ENCODE measurements around the gene DNTTIP2.
"Not testable (repeated sequence)": the region's sequence is repeated elsewhere in the genome, so short reads cannot be mapped to it uniquely, and the experiment has no call there.

Gene DNTTIP2

DNA sequence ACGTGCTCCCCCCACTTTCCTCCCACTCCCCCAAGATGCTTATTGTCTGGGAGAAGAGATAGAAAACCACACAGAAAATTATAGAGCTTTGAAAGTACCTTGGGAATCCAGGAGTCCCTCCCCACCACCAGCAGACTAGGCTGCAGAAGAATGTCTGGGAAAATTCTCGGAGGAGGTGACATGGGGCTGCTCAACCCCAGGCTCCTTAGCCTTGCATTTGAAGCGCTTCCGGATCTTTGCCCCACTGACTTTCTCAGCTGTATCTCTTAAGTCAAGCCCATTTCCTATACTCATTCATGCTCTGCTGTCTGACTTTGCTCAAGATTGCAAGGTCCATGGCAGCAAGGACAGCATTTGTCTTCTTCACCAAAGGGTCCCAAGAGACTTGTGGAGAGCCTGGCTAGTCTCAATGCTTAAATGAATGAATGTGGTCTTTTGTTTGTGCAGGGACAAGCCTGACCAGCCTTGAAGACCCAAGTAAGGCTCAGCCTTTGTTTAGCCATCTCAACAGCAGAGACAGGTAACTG lies 38.0 kb downstream of the DNTTIP2 start:
- no peak for DNase-seq

DNA sequence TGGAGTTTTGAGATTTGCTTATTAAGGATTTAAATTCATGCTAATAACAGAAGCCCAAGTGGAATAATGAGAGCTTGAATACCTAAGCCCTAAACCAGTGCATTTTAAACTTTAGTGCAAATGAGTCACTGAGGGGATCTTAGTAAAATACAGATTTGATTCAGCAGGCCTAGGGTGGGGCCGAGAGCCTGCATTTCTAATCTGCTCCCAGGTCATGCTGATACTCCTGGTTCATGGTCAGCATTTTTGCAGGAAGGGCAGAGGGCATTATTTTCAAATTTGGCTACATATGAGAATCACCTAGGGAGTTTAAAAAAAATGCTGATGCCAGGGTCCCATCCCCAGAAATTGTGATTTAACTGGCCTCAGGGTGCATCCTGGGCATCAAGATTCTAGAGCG lies 39.3 kb downstream of the DNTTIP2 start:
- DNase-seq = no peak

DNA sequence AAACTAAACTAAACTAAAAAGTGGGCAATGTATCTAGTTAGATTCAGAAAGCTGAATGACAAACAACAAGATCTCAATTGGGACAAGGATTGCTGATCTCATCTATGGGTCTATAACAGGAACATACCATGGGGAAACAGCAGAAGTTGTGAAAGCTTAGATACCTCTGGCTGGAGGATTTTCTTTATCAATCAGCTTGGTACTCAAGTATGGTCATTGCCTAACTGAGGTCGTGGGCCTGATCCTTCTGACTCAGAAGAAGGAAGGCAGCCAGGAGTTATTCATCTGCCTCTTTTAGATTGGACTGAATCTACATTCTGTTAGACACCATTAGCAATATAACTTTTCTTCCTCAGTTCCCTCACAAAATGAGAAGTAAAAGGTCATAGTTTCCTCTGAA lies 39.7 kb downstream of the DNTTIP2 start:
- no peak for DNase-seq

DNA sequence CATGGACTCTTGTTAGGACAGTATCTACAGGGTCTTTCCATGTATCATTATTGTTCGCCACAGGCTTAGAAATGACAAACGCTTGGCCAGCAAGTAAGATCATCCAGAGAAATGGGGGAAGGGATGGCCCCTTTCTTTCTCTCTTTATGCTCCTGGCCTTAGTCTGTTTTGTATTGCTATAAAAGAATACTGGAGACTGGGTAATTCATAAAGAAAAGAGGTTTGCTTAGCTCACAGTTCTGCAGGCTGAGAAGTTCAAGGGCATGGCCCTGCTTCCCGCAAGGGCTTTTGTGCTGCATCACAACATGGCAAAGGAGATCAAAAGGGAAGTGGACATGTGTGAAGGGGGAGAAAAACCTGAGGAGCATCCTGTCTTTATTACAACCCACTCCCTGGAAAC lies 41.0 kb downstream of the DNTTIP2 start:
- no peak for DNase-seq

DNA sequence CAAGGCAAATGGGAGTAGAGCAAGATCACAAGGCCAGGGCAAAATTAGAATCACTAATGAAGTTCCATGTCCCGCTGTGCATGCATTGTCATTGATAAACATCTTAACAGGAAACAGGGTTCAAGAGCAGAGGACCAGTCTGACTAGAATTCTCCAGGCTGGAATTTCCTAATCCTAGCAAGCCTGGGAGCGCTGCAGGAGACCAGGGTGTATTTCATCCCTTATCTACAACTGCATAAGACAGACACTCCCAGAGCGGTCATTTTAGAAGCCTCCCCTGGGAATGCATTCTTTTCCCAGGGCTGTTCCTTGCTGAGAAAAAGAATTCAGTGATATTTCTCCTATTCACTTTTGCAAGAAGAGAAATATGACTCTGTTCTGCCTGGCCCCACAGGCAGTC lies 45.7 kb downstream of the DNTTIP2 start:
- not testable (repeated sequence) for DNase-seq

DNA sequence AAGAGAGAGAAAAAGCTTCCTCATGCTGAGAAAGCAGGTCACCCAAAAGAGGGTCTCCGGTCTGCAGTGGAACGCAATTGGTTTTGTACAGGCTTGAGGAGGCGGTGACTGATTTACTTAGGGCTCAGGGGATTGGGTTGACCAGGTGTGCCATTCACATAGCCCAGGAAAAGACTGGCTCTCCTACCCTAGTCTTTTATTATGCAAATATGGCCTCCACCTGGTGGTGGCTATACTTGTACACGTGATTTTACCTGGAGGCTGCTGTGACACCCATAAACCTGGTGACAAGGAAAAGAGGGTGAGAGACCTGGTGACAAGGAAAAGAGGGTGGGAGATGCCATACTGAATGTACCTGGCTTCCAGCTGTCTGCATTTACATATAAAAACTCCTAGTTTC lies 49.9 kb downstream of the DNTTIP2 start:
- DNase-seq = no peak

DNA sequence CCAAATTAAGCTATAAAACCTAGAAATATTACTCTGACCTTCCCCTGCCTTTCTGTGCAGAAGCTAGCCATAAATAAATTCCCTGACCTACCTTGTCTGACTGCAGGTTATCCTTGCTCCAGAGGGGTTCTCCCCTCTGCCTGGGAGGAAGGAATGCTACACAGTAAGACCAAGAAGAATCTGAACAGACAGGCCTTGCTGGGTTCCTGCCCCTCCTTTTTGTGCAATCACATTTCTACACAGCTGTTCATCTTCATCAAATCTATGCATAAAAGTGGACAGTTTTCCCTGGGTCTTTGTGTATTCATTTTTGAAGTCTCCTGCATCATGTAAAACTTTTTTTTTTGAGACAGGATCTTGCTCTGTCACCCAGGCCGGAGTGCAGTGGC lies 50.6 kb downstream of the DNTTIP2 start:
- DNase-seq = no peak

DNA sequence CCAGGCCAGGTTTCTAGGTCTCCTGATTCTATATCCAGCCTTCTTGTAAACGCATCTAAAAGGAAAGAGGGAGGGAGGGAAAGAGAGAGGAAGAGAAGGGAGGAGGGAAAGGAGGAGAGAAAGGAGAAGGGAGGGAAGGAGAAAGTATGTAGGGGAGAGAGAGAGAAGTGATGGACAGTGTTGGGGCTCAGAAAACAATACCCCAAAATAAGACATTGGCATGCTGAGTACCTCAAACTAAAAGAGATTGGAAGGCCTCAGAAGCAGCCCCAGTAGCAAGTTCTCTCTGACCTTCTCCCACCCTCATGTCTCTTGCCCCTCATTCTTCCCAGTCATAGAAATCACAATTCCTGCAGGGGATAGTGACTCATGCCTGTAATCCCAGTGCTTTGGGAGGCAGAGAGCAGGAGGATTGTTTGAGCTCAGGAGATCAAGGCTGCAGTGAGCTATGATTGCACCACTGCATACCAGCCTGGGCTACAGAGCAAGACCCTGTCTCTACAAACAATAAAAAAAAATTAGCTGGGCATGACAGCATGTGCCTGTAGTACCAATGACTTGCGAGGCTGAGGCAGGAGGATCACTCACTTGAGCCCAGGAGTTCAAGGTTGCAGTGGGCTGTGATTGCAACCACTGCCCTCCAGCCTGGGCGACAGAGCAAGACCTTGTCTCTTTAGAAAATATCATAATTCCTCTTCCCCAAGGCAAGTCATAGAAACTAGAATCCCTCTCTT lies 51.2 kb downstream of the DNTTIP2 start:
- no peak for DNase-seq

DNA sequence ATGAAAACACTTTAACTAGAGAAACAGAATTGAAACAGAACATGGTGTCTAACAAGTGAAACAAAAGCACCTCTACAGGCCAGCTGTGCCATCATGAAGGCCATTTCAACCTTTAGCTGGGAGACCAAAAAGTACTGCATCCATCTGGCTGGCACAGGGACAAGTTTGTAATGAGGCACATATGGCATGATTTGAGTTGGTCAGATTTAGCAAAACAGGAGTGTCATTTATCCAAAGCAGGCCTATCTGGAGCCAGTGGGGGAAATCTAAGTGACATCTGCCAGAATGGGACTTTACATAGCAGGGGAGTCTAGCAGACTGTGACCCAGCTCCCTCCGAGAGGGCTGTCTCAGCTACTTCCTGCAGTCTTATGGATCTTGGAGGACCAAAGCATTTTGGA lies 51.9 kb downstream of the DNTTIP2 start:
- no peak for DNase-seq

DNA sequence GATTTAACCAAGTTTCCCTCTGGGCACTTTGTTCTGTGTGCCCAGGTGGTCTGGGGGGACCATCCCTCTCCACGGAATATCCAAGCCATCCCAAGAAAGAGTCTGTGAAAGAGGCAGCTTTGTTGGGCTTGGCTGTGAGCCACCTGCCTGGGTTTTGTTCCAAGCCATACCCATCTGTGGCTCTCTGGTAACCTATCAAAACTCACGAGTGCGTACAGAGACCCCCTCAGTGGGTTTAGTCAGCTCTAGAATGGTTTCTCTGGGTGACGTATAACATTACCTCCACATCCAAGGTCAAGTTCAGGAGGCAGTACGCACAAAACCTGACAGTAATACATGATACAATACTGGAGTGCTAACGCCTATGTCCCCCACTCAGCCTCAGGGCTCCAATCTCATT lies 54.2 kb downstream of the DNTTIP2 start:
- no peak for DNase-seq

DNA sequence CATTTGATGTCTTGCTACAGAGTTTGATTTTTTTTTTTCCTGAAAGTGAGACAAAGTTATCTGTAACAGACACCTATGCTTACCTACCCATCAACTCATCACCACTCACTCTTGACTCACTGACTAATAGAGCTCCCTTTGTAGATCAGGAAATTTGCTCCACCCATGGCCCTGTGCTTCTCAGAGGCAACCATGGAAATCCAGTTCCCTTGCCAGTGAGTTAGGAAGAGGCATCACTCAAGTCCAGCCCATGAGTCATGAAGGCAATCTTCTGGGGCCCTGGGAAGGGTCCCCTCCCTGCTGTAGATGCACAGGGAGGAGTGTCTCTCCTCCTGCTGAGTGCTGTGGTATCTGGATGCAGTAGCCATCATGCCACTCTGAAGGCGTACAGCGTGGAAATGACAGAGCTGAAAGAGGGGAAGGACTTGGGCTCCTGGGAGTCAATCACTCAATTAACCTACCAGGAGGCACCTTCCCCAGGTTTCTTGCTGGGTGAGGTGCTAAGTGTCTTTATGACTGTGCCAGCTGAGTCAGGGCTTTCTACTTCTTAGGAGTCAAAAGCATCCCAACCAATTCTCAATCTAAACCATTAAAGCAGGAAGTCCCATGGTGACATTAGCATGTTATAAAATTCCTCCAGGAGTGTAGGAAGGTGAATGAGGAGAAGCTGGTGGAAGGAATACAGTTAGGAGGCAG lies 56.1 kb downstream of the DNTTIP2 start:
- no peak for DNase-seq

DNA sequence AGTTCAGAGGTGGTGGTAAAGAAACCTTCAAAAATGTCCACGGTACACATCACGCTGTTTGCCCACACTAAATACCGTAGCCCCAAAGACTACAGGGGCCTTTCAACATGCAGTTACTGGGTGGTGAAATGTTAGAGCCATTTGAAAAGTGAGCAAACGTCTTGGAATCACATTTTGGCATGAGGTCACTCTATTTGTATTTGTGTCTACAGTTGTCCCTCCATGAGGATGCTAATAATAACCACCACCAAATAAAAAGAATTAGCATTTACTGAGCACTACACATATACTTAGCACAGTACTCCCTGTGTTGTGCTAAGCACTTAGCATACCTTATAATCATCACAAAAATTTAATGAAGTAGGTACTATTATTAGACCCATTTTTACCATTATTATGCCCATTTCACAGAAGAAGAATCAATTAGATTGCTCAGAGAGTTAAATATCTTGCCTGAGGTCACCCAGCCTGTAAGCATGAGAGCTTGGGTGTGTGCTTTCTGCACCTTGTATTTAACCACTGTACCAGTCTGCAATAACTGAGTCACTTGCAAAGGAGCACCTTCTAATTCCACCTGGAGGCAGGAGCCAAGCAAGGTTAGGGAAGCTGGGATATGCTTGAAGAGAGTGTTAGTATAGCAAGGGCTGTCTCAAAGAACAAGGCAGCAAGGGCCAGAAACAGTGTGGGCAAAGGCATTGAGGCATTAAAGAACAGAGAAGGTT lies 57.4 kb downstream of the DNTTIP2 start:
- DNase-seq = no peak

DNA sequence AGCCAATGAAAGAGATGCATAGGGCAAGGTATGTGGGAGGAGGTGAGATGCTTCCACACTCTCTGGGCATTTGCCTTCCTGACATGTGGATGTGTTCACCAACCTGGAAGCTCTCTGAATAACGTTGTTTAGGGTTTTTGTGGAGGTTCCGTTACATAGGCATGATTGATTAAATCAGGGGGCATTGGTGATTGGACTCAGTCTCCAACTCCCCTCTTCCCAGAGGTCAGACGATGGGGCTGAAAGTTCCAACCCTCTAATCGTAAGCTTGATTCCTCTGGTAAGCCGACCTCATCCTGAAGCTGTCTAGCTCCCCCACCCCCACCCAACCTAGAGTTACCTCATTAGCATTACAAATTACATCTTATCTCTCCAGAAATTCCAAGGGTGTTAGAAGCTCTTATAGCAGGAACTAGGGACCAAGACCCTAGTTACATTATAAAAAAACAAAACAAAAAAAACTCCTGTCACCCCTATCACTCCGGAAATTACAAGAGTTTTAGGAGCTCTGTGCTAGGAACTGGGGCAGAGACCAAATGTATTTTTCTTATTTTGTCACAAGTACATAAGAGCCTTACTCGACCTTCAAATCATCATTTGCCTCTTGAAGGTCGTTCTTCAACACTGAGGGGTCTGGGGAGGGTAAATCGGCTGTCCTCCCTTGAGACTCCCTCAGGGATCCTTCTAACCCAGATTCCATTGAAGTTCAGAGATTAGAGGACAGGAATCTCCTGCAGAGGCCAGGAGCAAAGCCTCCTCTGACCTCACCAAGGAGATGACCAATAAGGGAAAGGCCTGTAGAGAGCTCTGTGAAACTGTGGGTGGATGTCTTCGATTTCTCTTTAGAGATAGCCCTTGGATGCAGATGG lies 58.2 kb downstream of the DNTTIP2 start:
- no peak for DNase-seq

DNA sequence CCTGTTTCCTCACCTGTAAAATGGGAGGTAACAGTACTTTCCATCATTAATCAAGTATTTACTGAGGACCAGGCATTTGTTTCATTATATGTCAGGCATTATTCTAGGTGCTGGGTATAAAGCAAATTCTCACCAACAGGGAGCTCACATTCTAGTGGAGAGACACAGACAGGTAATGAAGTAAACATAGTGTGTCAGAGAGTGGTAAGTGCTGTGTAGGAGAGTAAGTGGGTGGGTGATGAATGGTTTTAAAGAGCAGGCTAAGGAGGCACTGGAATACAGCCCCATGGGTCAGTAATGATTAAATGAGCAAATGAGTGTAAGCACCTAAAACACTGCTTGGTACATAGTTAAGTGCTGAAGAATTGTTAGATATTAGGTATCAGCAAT lies 60.4 kb downstream of the DNTTIP2 start:
- DNase-seq = no peak

DNA sequence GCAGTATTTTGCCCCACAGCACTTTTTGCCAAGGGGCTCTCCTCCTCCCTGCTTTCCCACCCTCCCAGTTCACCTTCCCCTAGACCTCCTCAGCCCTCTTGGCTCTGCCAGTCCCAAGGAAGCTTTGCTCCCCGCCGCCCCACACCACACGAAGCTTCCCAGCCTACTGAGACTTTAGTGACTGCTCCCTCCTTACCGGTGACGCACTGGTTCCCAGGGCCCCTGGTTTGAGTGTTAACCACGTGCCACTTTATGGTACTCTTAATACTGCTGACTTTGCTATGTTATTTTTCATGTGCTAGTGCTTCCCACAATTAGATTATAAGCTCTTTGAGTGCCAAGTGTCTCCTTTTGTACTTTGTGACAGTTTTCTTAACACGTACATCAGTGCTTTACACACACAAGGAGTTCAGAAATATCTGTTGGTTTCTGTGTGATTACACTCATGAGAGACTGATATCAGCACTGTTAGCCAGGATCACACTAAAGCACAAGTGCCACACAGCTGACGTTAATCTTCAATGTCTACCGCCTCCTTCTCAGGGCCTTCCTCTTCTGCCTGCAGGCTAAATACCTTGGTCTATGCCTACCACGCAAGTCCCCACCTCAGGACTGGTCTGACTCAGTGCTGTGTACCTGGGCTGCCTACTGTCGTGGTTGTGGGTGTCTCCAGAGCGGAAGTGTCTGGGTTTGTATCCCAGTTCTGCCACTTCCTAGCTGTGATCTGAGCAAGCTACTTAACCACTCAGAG lies 61.0 kb downstream of the DNTTIP2 start:
- no peak for DNase-seq

DNA sequence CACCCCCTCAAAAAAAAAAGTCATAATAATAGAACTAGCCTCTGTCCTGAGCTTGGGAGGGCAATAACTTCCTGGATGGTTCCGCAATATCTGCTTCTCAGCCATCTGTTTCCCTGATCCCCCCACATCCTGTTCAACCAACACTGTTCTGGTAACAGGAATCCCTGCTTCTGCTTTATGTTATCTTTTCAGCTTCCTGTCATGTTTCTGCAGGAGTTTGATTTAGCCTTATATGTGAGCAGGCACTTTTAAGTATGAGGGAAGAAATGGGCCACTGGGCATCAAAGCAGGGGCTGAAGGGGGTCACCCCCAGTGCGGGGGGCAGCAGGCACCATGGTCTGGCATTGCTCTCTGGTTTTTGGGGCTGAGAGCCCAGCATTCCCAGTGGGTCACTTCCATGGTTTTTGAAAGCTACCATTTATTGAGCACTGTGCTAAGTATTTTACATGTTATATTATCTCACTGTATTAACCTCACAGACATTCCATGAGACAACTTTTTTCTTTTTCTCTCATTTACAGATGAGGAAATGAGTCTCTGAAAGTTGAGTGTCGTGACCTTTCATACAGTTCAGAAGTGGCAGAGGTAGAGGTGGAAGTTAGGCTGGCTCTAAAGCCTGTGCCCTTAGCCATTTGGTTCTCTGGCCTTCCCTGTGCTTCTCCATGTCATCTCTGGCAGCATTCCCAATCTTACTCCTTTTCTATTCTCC lies 61.9 kb downstream of the DNTTIP2 start:
- no peak for DNase-seq
